PC-3 (cell line): ENCODE data around the gene CDH10. TPM values are rescaled to one million over a fixed set of nuclear protein-coding genes. Genes with fewer than 3 reads are reported as not detected.

Source experiments
- ATAC-seq: fragments of 200-7000 bp; cut with Tn5 transposase; 2 replicates; pipeline ENCODE4 v1.9.1; 2020; ENCODE audit warnings: mild to moderate bottlenecking, moderate library complexity
- BruUV-seq: library from RNA; stranded (reverse); fragments of 400-500 nt; replicated peaks from 2 replicates; lab custom pipeline; 2021; lab: Mats Ljungman, UMichigan
- CTCF ChIA-PET: fragments of 300-600 bp; sonication (Branson Sonifier 250); formaldehyde crosslinking; loops from one replicate; lab custom pipeline; 2022; ENCODE audit warnings: antibody characterized with exemption; lab: Charles Lee
- POLR2A ChIA-PET: fragments of 300-600 bp; sonication (Branson Sonifier 250); formaldehyde crosslinking; loops from one replicate; lab custom pipeline; 2022; ENCODE audit warnings: antibody characterized with exemption; ENCODE audit not compliant: unreplicated experiment; lab: Charles Lee
- DNase-seq: peaks from one replicate; pipeline ENCODE4 v3.0.0-alpha.2; 2015
- H2AFZ ChIP-seq: fragments of 300-600 bp; sonication (generic); 2 replicates; pipeline ENCODE4 v1.6.0; 2016; ENCODE audit warnings: antibody characterized with exemption, low read length
- H3F3A ChIP-seq: fragments of 300-600 bp; sonication (generic); one replicate; pipeline ENCODE4 v1.6.0; 2017; ENCODE audit warnings: antibody characterized with exemption, low read length, control low read depth, mild to moderate bottlenecking; ENCODE audit not compliant: unreplicated experiment
- H3K27ac ChIP-seq: fragments of 300-600 bp; sonication (generic); 2 replicates; pipeline ENCODE4 v1.5.1; 2016; ENCODE audit warnings: mild to moderate bottlenecking, low read length
- H3K27me3 ChIP-seq: fragments of 300-600 bp; sonication (generic); 2 replicates; pipeline ENCODE4 v1.6.1; 2016; ENCODE audit warnings: low read length, mixed read lengths
- H3K36me3 ChIP-seq: fragments of 300-600 bp; sonication (generic); 2 replicates; pipeline ENCODE4 v1.6.1; 2016; ENCODE audit warnings: low read depth, mixed run types, low read length, mixed read lengths
- H3K4me1 ChIP-seq: fragments of 300-600 bp; sonication (generic); 2 replicates; pipeline ENCODE4 v1.5.1; 2016; ENCODE audit warnings: low read length; ENCODE audit not compliant: insufficient read depth
- H3K4me2 ChIP-seq: fragments of 300-600 bp; sonication (generic); 2 replicates; pipeline ENCODE4 v1.6.0; 2016; ENCODE audit warnings: low read length
- H3K4me3 ChIP-seq: fragments of 300-600 bp; sonication (generic); 2 replicates; pipeline ENCODE4 v1.5.1; 2016; ENCODE audit warnings: mild to moderate bottlenecking, low read length, mixed read lengths
- H3K79me2 ChIP-seq: fragments of 300-600 bp; sonication (generic); 2 replicates; pipeline ENCODE4 v1.6.1; 2017; ENCODE audit warnings: low read length, mixed read lengths
- H3K9ac ChIP-seq: fragments of 300-600 bp; sonication (generic); 2 replicates; pipeline ENCODE4 v1.6.0; 2016; ENCODE audit warnings: mild to moderate bottlenecking, low read length
- H3K9me2 ChIP-seq: fragments of 300-600 bp; sonication (generic); replicated peaks from 2 replicates; pipeline ENCODE4 v1.6.1; 2016; ENCODE audit warnings: mixed run types, low read length, mixed read lengths
- H3K9me3 ChIP-seq: fragments of 300-600 bp; sonication (generic); 2 replicates; pipeline ENCODE4 v1.6.1; 2016; ENCODE audit warnings: low read length, mixed read lengths
- H4K20me1 ChIP-seq: fragments of 300-600 bp; sonication (generic); 2 replicates; pipeline ENCODE4 v1.6.1; 2016; ENCODE audit warnings: low read length, mixed read lengths
- CTCF ChIP-seq: fragments of 300-600 bp; sonication (generic); conservative IDR thresholded peaks from 2 replicates; pipeline ENCODE4 v1.5.1; 2017; ENCODE audit warnings: antibody characterized with exemption, low read depth, mild to moderate bottlenecking, low read length
- EZH2 ChIP-seq: fragments of 300-600 bp; sonication (generic); IDR thresholded peaks from one replicate; pipeline ENCODE4 v1.6.1; 2017; ENCODE audit warnings: antibody characterized with exemption, mild to moderate bottlenecking, low read length; ENCODE audit not compliant: unreplicated experiment
- EZH2phosphoT487 ChIP-seq: fragments of 300-600 bp; sonication (generic); IDR thresholded peaks from 2 replicates; pipeline ENCODE4 v1.6.1; 2018; ENCODE audit warnings: mild to moderate bottlenecking, antibody characterized with exemption, low read length, borderline replicate concordance
- intact Hi-C: fragments of 100-400 bp; cut with micrococcal nuclease; formaldehyde crosslinking; loops from 2 replicates; pipeline ENCODE4 v1.9.0; 2023
- total RNA-seq: library from RNA; depleted of rRNA; stranded (reverse); fragments of >200 nt; gene quantifications from 2 replicates; pipeline ENCODE4 v1.2.3, GENCODE V29; 2014

CDH10 gene
- total RNA-seq, 1 experiment from 2014 or later, result not detected

GRCh38 chr5:24629798-24630197 is 15.0 kb downstream of the CDH10 start:
- TF ChIP-seq EZH2phosphoT487, result no peak
- H3K27ac ChIP-seq, result no peak overlapping the region
- CTCF ChIA-PET, result no interaction called here
- H3K36me3 ChIP-seq, result no peaks in the 10 kb centered on the region
- intact Hi-C loops, result loop anchor here (10.0 kb wide), 1 partner anchor 1375 kb away; no protein-coding TSS in a partner anchor
- no peaks in the 10 kb centered on the region for H3K9me2 ChIP-seq
- no peaks in the 10 kb centered on the region for H3K9me3 ChIP-seq
- H3K79me2 ChIP-seq, result no peaks in the 10 kb centered on the region
- no peak overlapping the region for H3K4me2 ChIP-seq
- H3K4me1 ChIP-seq, result no peaks in the 10 kb centered on the region
- H4K20me1 ChIP-seq, result no peaks in the 10 kb centered on the region
- POLR2A ChIA-PET, result no interaction called here
- H3K27me3 ChIP-seq, result no peaks in the 10 kb centered on the region
- no peak overlapping the region for H2AFZ ChIP-seq
- H3F3A ChIP-seq, result no peaks in the 10 kb centered on the region
- DNase-seq (no peak), ATAC-seq (peak; percentile 54)
- no TSS peak for BruUV-seq
- H3K4me3 ChIP-seq, result no peak overlapping the region
- H3K9ac ChIP-seq, result no peak overlapping the region

GRCh38 chr5:24624872-24625271 is 19.9 kb downstream of the CDH10 start:
- no peaks in the 10 kb centered on the region for H3K36me3 ChIP-seq
- CTCF ChIA-PET, result no interaction called here
- no peaks in the 10 kb centered on the region for H3K27me3 ChIP-seq
- POLR2A ChIA-PET, result no interaction called here
- intact Hi-C loops, result no loop called here
- no peaks in the 10 kb centered on the region for H3K9me2 ChIP-seq
- no peak overlapping the region for H3K4me2 ChIP-seq
- DNase-seq (no peak), ATAC-seq (no peak)
- no TSS peak for BruUV-seq
- no peaks in the 10 kb centered on the region for H3K79me2 ChIP-seq
- H3K4me3 ChIP-seq, result no peak overlapping the region
- H2AFZ ChIP-seq, result no peak overlapping the region
- H3K9me3 ChIP-seq, result no peaks in the 10 kb centered on the region
- H3F3A ChIP-seq, result no peaks in the 10 kb centered on the region
- peaks cover 3% of the 10 kb centered on the region; the same call in 1 of the 2 replicates for H3K4me1 ChIP-seq
- no peak for TF ChIP-seq CTCF
- TF ChIP-seq EZH2phosphoT487, result no peak
- no peak for TF ChIP-seq EZH2
- no peak overlapping the region for H3K9ac ChIP-seq
- H4K20me1 ChIP-seq, result no peaks in the 10 kb centered on the region
- no peak overlapping the region for H3K27ac ChIP-seq

- Histone ChIP-seq H3K9me3 (no peaks in the 10 kb centered on the region), H3K4me3 (no peak overlapping the region), H3K9ac (no peak overlapping the region), H3K4me2 (no peak overlapping the region), H3K4me1 (peaks cover 3% of the 10 kb centered on the region; the same call in 1 of the 2 replicates), H3F3A (no peaks in the 10 kb centered on the region), H3K36me3 (no peaks in the 10 kb centered on the region), H3K27ac (no peak overlapping the region), H3K79me2 (no peaks in the 10 kb centered on the region), H2AFZ (no peak overlapping the region), H3K9me2 (no peaks in the 10 kb centered on the region), H4K20me1 (no peaks in the 10 kb centered on the region), H3K27me3 (no peaks in the 10 kb centered on the region)
- ChIA-PET CTCF (no interaction called here), POLR2A (no interaction called here)
- intact Hi-C loops, result no loop called here
- BruUV-seq, result no TSS peak
- DNase-seq, result no peak
- ATAC-seq, result no peak
- no peak for TF ChIP-seq EZH2
- no peak for TF ChIP-seq EZH2phosphoT487
- no peak for TF ChIP-seq CTCF
Measured at GRCh38 chr5:24623624-24624023, 21.2 kb downstream of the CDH10 start.
